Stimulated activated CD4-positive, alpha-beta T cell treated with anti-CD3 and anti-CD28 coated beads, TNF-alpha, amount 100 ng/mL, for 24 hours (primary cell): Measurements from ENCODE around the gene ROR1.

Source experiments
- DNase-seq, 3 experiments: peaks; one replicate each; pipeline ENCODE4 v3.0.0-alpha.2; 2020; ENCODE audit warnings: low read depth in 3 of 3

ROR1 gene

DNA sequence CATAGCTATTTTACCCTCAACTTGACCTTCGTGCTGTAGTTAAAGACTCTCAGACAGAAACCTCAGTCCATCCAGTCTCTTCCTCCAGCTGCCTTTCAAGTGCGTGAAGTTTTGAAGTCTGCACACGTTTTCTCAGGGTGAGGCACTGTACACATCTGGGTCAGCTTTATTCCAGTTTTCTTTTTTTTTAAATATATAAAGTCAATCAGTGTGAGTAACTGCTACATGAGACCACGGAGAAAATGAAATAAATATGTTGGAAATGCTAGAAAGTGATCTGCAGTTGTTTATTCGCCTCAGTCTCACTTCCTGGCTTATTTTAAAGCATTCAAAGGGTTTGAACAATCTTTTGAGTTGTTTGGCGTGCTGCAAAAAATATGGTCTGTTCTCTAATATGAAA, 135.7 kb downstream of the ROR1 start:
- DNase-seq, result no peak

GRCh38 chr1:63911049-63911448, 137.2 kb downstream of the ROR1 start:
- DNase-seq, result no peak

- no peak for DNase-seq
These were observed 138.8 kb downstream of the ROR1 start for GRCh38 chr1:63912643-63913042.

DNA sequence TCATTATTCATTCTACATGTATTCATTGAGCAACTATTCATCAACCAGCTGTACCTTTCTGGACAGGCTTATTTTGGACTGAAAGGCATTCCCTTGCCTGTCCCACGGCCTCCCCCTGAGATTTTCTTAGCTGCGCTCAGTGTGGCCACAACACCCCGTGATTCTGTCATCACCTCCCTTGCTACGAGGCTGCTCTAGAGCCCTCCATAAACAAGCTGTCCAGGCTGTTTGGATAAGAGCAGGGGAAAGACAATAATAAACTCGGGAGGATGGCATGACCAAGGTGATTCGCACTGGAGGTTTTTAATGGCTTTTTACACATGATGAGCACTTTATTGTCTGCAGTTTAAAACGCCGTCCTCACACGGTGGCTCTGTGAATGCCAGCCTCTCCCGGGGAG, 139.7 kb downstream of the ROR1 start:
- DNase-seq, result no peak

GRCh38 chr1:63914241-63914640, 140.4 kb downstream of the ROR1 start:
- no peak for DNase-seq

DNA sequence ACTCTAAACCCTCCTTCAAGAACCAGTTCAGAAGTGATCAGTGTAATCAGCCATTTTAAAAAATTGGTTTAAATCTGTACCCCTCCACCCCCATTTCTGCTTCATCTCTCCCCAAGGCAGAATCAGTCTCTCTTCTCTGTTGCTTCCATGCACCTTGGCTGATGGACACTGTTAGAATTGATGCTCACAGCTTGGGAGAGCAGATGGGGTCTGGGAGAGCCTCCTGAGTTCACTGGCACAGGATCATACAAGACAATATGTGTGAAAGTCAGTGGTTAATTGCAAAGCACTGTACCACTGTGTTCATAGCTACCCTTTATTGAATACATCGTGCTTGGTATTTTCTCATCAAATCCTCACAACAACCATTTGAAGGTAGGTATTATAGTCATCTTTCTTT, 140.9 kb downstream of the ROR1 start:
- no peak for DNase-seq

DNA sequence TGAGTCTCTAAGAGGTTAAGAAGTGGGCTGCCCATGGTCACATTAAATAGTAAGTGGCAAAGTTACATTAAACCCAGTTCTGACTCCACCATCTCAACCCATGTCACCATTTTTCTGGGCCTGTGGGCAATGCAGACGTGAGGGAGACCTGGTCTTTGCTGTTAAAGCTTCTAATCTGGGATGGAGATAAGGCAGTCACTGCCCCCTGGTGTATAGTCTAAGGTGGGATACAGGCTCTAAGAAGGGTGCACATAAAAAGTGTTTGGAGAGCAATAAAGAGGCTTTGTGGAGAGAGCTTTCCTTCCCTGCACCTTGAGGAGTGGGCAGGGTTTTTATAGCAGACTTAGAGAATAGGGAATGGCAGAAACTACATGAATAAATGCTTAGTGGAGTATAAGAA, 141.3 kb downstream of the ROR1 start:
- no peak for DNase-seq

- DNase-seq, result no peak
These were observed 142.9 kb downstream of the ROR1 start for GRCh38 chr1:63916485-63917360.

GRCh38 chr1:63917571-63918417, 144.0 kb downstream of the ROR1 start:
- peak in 1 of 3 experiments; percentile 18 for DNase-seq

GRCh38 chr1:63918418-63918945, 144.7 kb downstream of the ROR1 start:
- DNase-seq, result no peak

DNA sequence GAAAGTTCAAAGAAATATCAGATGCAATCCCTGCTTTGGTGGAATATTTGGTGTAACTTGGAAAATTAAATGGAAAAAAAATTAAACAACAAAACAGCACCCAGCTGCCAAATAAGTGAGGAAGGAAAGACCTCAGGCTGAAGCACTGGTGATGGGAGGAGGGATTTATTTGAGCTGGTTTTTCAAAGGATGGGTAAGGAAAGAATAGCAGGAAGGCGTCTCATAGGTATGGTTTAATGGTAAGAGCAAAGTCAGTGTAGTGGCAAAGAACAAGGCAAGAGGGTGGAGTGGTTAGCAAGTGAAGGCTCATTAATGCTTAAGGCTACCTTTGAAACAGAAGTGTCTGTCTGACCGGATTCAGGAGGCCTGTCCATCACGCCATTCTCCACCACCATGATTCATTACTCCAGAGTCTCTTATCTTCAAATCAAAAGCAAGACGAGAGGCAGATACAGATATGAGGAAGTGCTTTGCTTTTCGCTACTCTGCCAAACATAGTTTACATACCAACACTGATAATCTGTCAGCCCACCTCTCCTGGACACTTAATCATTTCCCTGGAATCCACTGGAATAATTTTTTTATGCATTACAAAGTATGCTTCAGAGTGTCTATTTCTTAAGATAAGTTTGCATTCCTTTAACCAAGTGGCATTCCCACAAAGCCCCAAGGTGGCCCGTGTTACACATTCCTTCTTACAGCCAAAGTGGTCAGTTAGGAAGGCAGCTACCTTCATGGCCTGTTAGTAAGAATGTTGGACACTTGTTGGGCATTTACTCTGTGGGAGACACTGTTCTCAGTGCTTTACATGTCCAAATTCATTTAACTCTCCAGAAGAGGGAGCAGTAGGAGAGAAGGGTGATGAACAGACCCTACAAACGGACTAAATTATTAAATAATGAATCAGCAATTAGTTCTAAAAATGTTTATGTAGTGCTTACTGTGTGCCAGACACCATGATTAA, 146.6 kb downstream of the ROR1 start:
- DNase-seq, result no peak

- no peak for DNase-seq
These were observed 147.5 kb downstream of the ROR1 start for GRCh38 chr1:63921359-63921758.

DNA sequence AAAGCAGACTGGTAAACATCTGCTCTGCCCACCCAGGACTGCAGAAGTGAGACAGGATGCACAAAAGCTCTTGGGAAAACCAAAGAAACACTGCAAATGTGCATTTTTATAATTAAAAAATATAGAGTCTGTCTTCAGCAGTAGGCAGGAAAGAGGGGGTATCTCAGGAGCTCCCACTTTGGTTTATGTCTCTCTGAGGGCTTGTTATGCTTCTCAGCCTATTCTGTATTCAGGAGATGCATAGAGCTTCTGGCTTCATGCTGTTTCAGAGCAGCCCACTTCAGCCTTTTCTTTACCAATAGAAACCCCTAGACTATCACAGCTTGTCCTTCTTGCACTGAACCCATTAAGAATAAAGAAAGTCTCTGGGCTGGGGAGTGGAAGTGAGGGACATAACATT, 148.0 kb downstream of the ROR1 start:
- DNase-seq, result no peak

- DNase-seq, result no peak
These were observed 149.0 kb downstream of the ROR1 start for GRCh38 chr1:63922848-63923247.

- no peak for DNase-seq
These were observed 149.5 kb downstream of the ROR1 start for GRCh38 chr1:63923302-63923701.

GRCh38 chr1:63924600-63924999, 150.8 kb downstream of the ROR1 start:
- no peak for DNase-seq

DNA sequence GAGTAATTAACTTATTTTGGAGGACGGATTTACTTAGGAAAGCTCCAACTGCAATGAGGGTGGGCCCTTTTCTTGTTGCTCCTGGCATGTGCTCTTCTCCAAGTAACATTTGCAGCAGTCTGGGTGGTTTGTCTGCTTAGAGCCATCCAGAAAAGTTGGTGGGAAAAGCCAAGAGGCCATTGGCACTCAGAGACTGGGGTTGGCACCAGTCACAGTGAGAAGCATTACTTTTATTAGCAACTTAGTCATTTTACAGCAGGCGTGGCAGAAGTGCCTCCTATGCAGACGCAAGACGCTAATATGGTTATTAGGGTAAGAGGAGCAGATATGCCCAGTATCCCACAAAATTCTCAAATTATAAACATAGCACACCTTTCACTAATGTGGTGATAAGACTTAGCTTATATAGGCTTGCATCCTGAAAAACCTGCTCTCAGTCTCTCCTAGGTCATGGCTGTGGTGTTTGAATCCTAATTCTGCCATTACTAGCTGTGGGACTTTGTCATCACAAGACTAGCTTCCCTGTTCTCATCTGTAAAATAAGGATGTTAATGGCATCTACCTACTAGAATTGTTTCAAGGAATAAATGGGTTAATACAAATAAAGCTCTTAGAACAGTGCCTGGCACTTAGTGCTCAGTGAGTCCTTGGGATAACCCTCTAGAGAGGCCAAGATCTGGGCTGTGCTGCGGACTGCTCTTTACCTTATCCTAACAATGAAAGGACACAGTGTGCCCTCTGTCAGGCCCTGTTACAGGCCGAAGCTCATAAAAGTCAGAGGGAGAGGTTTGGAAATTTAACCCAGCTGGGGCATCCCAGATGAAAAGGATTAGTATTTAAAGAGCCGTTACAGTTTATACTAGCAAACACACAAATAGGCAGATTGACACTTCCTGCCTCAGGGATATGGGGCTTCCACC, 154.6 kb downstream of the ROR1 start:
- no peak for DNase-seq

DNA sequence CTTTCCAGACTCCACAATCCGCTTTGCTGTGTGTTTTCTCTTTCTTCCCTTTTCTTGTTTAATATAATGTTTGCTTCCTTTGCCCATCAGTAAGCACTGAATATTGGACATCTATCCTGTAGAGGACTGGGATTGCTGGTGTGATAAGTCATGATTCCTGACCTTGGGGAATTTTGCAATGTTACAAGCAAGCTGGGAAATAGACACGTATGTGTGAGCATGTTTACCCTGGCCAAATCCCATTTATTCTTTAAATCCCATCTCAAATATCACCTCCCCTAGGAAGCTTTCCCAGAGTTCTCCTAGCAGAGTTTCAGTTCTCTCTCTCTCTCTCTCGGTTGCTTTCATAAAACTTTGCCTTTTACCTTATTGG, 155.3 kb downstream of the ROR1 start:
- no peak for DNase-seq

DNA sequence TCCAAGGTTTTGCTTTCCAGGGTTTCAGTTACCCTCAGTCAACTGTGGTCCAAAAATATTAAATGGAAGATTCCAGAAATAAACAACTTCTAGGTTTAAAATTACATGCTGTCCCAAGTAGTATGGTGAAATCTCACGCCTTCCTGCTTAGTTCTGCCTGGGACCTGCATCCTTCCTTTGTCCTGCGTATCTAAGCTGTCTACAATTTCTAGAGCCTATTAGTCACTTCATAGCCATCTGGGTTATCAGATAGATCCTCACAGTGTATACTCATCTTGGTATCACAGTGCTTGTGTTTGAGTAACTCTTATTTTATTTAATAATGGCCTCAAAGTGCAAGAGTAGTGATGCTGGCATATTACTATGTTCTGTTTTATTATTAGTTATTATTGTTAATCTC, 157.7 kb downstream of the ROR1 start:
- no peak for DNase-seq

- no peak for DNase-seq
These were observed 160.9 kb downstream of the ROR1 start for GRCh38 chr1:63934697-63935096.
